SK-N-SH (cell line): ENCODE data around the gene C3orf52.

Experiments
- NFIC ChIP-seq: IDR thresholded peaks from 2 replicates; pipeline ENCODE4 v1.4.0; 2012; ENCODE audit warnings: borderline replicate concordance
- REST ChIP-seq: IDR thresholded peaks from 2 replicates; pipeline ENCODE4 v1.6.1; 2012; ENCODE audit warnings: mild to moderate bottlenecking, low read depth, low read length, moderate library complexity
- TF ChIP-seq, protein P1 (sequence below): fragments of 200-600 bp; sonication (generic); IDR thresholded peaks from 2 replicates; pipeline ENCODE4 v1.6.1; 2017; ENCODE audit warnings: antibody characterized with exemption, mild to moderate bottlenecking, moderate library complexity

DNA sequence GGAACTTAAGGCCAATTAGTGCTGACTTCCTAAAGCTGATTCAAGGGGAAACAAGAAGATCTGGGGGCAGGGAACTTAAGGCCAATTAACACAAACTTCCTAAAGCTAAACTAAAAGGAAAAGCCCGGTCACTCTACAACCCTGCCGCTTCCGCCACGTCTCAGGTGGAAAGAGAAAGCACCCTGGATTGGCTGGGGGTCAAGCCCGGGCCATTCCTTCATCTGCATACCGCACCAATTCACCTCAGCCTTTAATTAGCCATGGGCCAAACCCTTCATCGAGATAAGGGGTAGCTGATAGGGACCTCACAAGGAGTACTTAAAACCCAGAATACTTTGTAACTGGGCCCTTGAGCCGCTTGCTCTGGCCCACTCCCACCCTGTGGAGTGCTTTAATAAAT lies 37.3 kb upstream of the C3orf52 start:
- TF ChIP-seq, protein P1, sequence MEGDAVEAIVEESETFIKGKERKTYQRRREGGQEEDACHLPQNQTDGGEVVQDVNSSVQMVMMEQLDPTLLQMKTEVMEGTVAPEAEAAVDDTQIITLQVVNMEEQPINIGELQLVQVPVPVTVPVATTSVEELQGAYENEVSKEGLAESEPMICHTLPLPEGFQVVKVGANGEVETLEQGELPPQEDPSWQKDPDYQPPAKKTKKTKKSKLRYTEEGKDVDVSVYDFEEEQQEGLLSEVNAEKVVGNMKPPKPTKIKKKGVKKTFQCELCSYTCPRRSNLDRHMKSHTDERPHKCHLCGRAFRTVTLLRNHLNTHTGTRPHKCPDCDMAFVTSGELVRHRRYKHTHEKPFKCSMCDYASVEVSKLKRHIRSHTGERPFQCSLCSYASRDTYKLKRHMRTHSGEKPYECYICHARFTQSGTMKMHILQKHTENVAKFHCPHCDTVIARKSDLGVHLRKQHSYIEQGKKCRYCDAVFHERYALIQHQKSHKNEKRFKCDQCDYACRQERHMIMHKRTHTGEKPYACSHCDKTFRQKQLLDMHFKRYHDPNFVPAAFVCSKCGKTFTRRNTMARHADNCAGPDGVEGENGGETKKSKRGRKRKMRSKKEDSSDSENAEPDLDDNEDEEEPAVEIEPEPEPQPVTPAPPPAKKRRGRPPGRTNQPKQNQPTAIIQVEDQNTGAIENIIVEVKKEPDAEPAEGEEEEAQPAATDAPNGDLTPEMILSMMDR, result no peak
- TF ChIP-seq NFIC, result no peak
- no peak for TF ChIP-seq REST
